ENCODE results near the gene ARL16.

DNA sequence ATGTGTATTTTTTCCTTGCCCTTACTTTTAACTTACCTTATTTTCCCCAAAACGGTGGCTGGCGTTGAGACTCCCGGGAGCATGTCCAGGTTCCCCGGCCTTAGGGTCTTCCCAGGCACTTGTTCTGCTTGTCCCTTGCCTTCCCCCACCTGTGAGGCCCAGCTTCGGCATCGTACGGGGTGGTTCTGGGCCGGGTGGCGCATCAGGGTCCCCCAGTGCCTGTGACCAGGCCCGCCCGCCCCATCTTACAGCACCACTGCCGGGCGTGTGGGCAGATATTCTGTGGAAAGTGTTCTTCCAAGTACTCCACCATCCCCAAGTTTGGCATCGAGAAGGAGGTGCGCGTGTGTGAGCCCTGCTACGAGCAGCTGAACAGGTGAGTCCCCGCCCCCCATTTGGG, 7.6 kb upstream of the ARL16 start:
- TF ChIP-seq POLR2AphosphoS5 (IDR thresholded peaks at IDR 0.05; ENCODE audit: low read depth, low read length), result no peak
- TF ChIP-seq, protein P1, sequence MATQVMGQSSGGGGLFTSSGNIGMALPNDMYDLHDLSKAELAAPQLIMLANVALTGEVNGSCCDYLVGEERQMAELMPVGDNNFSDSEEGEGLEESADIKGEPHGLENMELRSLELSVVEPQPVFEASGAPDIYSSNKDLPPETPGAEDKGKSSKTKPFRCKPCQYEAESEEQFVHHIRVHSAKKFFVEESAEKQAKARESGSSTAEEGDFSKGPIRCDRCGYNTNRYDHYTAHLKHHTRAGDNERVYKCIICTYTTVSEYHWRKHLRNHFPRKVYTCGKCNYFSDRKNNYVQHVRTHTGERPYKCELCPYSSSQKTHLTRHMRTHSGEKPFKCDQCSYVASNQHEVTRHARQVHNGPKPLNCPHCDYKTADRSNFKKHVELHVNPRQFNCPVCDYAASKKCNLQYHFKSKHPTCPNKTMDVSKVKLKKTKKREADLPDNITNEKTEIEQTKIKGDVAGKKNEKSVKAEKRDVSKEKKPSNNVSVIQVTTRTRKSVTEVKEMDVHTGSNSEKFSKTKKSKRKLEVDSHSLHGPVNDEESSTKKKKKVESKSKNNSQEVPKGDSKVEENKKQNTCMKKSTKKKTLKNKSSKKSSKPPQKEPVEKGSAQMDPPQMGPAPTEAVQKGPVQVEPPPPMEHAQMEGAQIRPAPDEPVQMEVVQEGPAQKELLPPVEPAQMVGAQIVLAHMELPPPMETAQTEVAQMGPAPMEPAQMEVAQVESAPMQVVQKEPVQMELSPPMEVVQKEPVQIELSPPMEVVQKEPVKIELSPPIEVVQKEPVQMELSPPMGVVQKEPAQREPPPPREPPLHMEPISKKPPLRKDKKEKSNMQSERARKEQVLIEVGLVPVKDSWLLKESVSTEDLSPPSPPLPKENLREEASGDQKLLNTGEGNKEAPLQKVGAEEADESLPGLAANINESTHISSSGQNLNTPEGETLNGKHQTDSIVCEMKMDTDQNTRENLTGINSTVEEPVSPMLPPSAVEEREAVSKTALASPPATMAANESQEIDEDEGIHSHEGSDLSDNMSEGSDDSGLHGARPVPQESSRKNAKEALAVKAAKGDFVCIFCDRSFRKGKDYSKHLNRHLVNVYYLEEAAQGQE (IDR thresholded peaks at IDR 0.05; ENCODE audit: insufficient read depth in 1 of 2, low read depth in 2 of 2, low read length in 2 of 2), result no peak
- no peak for TF ChIP-seq SIN3A (IDR thresholded peaks at IDR 0.05; ENCODE audit: borderline replicate concordance, insufficient read depth, low read length)
